Measurements from ENCODE around the gene MOK.
"Not testable (repeated sequence)": the region's sequence is repeated elsewhere in the genome, so short reads cannot be mapped to it uniquely, and the experiment has no call there.

MOK gene, protein sequence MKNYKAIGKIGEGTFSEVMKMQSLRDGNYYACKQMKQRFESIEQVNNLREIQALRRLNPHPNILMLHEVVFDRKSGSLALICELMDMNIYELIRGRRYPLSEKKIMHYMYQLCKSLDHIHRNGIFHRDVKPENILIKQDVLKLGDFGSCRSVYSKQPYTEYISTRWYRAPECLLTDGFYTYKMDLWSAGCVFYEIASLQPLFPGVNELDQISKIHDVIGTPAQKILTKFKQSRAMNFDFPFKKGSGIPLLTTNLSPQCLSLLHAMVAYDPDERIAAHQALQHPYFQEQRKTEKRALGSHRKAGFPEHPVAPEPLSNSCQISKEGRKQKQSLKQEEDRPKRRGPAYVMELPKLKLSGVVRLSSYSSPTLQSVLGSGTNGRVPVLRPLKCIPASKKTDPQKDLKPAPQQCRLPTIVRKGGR

DNA sequence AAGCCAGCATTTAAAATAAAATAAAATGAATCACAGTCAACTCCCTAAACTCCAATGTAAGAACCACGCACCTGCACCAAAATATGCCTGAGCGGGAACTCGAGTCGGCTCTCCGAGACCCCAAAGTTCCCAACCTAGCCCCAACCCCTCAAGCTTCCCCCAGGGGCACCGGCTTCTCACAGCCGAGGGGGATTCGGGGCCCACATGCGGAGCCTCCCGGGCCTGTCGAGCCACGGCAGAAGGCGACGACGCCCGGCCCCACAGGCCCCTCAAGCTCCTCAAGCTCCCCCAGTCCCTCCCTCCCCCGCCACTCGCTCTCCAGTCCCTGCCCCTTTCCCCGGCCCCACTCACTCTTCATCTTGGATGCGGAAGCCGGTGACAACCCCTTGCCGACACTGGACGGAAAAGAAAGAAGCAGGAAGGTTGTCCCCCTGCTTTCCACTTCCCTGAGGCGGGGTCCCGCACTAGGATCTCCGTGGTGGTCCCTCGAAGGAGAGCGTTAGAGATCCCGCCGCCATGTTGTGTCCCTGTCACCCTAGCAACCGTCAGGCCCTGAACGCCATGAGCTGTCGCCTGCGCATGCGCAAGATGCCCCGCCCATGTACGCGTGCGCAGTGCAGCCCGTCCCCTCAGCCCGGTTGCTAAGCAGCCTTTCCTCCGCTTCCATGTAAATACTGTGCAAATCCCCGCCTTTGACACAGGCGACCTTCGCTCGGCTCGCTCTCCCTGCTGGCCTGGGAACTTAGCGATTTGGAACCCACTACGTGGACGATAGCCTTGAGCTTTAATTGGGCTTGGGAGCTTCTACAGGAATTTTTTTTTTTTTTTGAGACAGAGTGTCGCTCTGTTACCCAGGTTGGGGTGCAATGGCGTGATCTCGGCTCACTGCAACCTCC lies at the start of gene MOK:
TSS of gene MOK (minus strand) at position 554 of the 896 bp plus-strand sequence. CDS start at position 358, 196 bp downstream.
- DNase-seq, result peak; percentile 97

DNA sequence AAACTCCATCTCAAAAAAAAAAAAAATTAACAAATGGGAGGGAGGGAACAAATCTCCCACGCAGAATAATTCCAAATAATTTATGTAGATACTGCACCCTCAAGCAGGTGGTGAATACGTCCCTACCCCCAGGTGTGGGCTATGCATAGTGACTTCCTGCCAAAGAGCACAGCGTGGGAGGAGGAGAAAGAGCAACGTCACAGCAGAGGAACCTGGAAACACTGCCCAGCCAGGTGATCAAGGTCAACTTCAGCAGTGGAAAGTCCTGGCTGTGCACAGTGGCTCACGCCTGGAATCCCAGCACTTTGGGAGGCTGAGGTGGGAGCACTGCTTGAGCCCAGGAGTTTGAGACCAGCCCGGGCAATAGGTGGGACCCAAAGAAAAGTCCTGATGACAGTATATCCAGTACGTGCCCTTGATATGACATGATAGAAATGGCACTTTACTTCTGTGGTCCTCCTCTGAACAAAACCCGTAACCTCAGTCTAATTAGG lies 48.2 kb upstream of the MOK start:
- no peak for DNase-seq

DNA sequence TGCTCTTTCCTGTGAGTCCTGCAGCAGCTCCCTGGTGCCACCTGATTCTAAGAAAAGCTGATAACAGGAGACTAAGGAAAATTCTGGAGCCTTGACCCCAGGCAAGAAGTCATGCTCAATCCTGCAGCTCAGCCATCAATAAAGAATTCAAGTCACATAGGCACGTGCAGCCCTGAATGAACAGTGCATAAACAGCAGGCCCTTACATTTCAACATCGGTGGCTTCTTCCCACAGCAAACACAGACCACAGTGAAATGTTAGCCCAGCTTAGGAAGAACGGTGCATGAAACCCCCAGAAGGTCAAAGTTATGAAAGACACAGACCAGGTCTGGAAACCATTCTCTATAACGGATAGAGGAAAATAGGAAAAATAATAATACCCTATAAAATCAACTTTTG lies 47.2 kb upstream of the MOK start:
- DNase-seq, result no peak

DNA sequence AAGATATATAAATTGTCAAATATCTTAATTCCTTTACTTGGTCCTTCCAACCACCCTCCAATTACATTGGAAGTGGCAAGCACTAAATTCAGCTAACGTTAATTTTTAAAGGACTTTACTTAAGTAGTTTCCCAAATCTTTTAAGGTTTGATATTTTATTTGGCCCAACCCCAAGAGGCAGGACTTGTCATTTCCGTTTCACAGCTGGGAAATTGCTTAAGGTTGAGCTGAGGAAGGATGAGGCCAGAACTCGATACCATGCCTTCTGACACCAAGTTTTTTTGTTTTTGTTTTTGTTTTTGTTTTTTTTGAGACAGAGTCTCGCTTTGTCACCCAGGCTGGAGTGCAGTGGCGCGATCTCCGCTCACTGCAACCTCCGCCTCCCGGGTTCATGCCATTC lies 46.6 kb upstream of the MOK start:
- DNase-seq, result not testable (repeated sequence)

DNA sequence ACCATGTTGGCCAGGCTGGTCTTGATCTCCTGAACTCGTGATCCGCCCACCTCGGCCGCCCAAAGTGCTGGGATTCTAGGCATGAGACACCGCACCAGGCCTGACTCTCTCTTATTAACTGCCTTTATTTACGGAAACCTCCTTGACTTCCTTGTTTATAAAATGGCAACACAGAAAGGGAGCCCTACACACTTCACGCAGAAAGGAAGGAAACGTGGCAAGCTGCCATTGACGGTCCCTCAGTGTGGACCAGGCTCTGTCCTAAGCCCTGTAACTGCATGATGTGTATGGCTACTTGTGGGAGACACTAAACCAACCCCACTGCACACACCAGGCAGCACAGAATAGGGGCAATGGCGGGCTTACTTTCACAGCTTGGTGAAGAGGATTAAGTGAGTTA lies 46.1 kb upstream of the MOK start:
- DNase-seq, result no peak

DNA sequence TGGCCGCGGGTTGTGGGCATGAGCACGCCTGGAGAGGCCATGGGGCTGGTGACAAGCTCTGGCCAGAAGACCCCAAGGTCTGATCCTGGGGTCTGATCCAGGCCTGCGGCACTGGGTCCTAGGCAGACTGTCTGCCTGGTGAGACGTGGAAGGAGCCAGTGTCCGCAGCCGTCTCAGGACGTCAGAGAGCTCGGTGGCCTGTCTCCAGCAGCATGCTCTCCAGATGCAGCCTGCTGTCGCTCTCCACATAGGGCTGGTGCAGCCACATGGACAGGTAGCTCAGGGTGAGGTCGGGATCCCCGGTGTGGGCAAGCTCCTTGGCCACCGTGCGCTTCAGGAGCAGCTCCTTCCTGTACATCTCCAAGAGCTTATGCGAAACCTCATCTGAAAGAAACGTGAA lies 43.4 kb upstream of the MOK start:
- DNase-seq, result no peak

DNA sequence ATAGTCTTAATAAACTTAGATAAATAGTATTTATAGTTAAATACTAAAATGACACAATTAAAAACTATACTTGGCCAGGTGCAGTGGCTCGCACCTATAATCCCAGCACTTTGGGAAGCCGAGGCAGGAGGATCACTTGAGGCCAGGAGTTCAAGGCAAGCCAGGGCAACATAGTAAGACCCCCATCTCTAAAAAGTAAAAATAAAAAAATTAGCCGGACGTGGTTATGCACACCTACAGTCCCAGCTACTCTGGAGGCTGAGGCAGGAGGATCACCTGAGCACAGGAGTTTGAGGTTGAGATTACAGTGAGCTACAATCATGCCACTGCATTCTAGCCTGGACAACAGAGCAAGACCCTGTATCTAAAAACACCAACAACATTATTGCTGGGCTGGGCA lies 41.7 kb upstream of the MOK start:
- DNase-seq, result no peak

DNA sequence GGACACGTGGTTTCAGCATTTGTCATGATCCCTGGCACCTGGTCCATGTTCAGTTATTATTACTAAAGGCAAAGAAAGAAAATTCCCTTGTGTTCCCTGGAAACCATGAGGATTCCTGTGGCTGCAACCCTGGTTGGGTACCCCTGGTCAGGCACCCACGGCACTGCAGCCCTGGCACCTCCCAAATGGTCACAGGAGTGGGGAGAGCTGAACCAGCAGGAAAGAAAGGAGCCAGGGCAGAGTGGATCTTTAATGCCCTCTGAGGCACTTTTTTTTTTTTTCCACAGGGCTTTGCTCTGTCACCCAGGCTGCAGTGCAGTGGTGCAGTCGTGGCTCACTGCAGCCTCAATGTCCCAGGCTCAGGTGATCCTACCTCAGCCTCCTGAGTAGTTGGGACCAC lies 40.3 kb upstream of the MOK start:
- no peak for DNase-seq

DNA sequence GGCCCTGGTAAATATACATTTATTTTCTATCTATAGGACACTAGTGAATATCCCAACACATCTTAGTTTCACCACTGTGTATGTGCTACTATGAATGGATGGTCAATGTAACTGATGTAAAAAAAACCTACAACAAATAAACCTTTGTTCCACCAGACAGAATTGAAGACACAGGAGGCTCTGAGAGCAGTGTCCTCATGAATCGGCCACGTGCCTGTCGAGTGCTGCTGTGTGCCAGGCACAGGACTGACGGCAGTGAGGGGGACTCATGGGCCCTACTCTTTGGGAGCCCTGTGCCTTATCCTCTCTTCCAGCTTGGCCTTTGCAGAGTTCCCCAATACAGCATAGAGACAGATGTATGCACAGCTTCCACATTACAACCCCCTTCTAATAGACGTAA lies 39.5 kb upstream of the MOK start:
- DNase-seq, result no peak

DNA sequence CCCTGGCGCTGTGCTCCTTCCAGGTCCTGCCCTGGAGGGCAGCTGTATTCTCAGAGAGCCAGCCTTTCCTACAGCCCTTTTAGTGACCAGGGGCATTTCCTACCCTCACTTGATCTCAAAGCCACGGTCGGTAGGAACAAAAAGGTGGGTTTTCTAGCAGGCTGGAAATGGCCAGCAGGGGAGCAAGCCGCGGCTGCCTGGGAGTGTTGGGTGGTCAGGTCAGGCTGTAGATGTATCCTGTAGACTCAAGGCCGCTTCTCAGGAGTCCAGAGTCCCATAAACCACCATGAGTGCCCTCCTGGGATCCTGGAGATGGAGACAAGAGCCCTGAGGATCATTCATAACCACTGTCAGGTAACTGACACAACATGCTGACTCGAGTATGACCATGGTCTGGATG lies 39.1 kb upstream of the MOK start:
- no peak for DNase-seq

DNA sequence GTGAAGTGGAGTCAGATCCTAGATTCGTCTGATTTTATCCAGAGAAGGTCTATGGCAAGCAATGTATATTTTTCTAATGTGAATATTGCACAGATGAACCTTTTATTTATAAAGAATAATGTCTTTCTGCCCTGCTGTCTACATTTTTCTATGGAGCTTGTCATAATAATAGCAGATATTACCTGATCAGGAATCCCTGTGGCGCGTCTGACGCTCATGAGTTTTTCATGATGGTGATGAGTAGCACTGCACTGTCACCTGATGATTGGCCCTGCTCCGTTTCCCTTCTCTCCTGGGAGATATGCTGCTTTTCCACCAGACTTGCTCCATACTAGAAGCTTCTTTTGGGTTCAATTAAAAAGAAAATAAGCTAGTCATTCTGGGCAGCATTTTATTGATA lies 37.3 kb upstream of the MOK start:
- DNase-seq, result no peak

DNA sequence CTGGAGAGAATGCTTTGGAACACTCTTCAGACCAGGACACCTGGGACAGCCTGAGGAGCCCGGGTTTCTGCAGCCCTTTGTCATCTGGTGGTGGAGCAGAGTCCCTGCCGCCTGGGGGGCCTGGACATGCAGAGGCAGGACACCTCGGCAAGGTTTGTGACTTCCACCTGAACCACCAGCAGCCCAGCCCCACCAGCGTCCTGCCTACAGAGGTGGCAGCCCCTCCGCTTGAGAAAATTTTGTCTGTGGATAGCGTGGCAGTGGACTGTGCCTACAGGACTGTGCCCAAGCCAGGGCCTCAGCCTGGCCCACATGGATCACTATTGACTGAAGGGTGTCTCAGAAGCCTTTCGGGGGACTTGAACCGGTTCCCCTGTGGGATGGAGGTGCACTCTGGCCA lies 36.6 kb upstream of the MOK start:
- DNase-seq, result no peak

DNA sequence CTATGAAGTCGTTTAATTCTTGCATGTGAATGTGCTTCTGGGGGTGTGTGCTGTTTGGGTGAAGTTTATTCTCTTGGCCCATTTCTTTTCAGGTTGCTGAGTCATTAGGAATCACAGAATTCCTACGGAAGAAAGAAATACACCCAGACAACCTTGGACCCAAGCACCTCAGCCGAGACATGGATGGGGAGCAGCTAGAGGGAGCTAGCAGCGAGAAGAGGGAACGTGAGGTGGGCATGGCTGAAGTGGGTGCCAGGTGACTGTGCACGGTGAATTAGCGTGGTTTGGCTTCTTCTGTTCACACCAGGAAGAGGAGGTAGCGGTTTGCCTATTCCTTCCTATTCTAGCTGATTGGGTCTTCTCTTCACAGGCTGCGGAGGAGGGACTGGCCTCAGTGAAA lies 33.8 kb upstream of the MOK start:
- no peak for DNase-seq

DNA sequence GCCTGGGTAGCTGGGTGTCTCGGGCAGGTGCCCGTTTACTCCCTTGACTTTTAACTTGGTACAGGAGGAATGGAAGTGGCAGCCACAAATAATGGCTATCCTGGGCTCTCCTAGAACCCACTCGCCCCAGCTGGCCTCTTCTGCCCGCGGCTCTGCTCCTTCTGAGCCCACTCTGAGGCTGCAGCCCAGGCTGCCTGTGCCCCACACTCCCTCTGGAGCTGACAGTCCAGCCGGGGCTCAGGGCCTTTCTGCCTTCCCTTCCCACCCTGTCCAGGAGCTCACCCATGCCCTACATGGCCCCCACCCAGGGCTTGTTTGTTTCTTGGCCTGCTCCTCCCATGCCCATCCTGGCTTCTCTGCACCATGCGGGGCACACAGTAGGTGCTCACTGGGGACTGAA lies 30.2 kb upstream of the MOK start:
- no peak for DNase-seq

DNA sequence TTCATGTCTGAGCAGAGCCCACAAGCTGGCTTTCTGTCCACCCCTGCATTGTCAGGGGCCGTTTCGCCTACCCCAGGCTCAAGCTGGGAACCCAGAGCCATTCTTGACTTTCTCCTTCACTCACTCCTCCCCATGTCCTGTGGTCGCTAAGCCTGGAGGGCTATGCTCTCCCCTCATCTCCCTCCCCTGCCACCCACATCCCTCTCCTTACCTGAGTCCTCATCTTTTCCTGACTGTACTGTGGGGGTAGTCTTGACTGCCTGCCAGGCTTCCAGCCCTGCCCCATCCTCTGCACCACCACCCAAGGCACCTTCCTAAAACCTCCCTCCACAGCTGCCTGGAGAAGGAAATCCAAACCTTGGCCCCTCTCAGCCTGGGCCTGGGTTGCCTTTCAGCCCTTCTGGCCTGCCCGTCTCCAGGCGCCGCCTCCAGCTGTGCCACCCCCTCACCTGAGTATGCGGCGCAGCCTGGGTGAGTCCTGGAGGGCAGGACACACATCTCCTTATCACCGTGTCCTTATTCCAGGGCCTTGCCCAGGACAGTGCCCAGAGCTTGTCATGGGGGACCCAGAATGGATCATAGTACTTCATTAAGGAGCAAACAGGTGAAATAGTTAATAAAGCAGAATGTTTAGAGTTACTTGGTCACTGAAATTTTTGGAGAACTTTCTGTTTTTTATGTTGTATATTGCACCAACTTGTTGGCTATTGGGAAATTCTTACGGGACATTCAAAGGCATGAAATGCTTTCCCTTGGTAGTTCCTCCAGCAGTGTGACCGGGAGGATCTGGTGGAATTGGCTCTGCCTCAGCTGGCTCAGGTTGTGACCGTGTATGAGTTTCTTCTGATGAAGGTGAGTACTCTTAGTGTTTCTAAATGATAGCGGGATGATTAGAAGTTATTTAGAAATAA lies 29.1 kb upstream of the MOK start:
- DNase-seq, result no peak

DNA sequence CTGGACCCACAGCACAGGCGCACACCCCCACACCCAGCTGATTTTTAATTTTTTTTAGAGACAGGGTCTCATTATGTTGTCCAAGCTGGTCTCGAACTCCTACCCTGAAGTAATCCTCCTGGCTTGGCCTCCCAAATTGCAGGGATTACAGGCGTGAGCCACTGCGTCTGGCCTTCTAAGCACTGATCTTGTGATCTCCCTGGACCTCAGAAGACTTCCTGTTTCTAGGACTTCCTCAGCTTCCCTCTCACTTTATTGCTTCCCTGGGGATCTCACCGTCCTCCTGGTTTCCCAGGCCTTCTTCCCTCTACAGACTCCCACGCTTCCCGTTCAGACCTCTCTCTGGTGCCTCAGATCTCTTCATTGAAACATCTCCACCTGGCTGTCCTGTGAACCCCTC lies 28.4 kb upstream of the MOK start:
- no peak for DNase-seq

DNA sequence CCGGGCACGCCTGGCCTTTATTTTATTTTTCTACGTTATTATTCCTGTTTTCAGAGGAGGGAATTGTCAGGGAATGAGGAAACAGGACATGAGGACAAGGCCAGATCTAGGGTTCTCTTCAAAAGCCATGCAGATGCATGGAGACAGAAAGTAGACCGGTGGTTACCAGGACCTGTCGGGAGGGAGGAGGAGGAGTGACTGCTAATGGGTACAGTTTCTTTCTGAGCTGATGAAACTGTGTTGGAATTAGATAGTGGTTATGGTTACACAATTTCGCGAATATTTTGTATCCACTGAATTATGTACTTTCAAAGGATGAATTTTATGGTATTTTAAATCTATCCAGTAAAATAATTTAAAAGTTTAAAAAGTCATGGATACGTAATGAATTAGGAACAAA lies 25.8 kb upstream of the MOK start:
- no peak for DNase-seq

DNA sequence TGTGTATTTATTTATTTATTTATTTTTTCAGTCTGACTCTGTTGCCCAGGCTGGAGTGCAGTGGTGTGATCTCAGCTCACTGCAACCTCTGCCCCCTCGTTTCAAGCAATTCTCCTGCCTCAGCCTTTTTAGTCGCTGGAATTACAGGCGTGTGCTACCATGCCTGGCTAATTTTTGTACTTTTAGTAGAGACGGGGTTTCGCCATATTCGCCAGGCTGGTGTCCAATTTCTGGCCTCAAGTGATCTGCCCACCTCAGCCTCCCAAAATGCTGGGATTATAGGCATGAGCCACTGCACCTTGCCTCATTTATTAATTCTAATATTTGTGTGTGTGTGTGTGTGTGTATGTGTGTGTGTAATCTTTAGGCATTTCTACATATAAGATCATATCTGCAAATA lies 24.4 kb upstream of the MOK start:
- not testable (repeated sequence) for DNase-seq

DNA sequence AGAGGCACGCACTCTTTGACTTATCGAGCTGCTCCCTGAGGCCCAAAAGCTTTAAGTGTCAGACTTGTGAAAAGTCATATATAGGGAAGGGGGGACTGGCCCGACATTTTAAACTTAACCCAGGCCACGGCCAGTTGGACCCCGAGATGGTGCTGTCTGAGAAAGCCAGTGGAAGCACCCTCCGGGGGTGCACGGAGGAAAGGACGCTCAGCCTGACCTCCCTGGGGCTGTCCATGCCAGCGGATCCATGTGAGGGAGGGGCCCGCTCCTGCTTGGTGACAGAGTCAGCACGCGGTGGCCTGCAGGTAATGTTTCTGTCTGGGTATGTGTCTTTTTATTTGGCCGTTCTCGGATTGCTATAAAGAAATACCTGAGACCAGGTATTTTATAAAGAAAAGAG lies 21.6 kb upstream of the MOK start:
- no peak for DNase-seq

DNA sequence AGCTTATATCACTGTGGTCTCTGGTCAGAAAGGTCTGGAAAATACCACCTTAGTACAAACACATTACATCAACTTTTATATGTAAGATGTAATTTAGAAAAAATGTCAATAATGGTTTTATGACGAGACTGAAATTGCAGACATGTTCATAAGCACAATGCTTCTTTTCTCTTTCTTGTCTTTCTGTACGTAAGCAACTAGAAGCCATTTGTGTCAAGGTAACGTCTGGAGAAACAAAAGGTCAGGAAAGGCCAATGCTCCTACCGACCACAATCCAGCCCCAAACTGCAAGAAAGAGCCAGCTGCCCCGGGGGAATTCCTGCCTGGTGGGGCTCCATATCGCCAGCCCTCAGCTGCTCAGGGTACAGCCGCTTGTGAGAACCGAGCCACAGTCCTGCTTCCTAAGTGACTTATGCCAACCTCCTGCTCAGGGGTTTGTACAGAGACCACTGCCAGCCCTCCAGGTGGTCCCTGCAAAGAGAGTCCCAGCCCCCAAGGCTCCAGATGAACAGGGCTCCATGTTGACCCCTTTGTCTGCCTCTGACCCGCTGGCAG lies 20.9 kb upstream of the MOK start:
- DNase-seq, result no peak

DNA sequence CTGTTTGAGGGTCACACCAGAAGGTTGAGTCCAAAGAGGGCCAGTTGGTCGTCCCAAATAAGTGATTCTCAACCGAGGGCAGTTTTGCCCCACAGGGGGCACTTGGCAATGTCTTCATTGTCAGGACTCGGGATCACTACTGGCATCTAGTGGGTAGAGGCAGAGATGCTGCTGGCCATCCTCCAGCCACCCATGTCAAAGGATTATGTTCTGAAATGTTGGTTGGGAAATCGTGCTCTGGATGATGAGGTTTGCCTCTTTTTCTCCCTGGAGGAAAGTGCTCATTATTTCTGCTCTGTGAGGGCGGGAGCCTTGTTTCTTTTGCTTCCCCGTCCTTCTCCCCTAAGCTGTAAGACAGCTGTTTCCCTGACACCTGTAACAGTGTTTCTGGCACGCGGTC lies 18.1 kb upstream of the MOK start:
- DNase-seq, result no peak

Data from activated CD4-positive, alpha-beta T cell treated with anti-CD3 and anti-CD28 coated beads for 1 hour (primary cell).